GM23338 (cell line): ENCODE results near the gene CCL15.

Experiments
- CREB1 ChIP-seq: fragments of 250-450 bp; sonication (Bioruptor Pico); IDR thresholded peaks from 2 replicates; pipeline ENCODE4 v1.5.0; 2020; ENCODE audit warnings: low read depth, mild to moderate bottlenecking, moderate library complexity
- EZH2 ChIP-seq: fragments of 200-600 bp; sonication (generic); IDR thresholded peaks from one replicate; pipeline ENCODE4 v1.8.0; 2017; ENCODE audit warnings: antibody characterized with exemption, mild to moderate bottlenecking, low read depth; ENCODE audit not compliant: unreplicated experiment
- POLR2AphosphoS5 ChIP-seq: IDR thresholded peaks from 2 replicates; pipeline ENCODE4 v1.6.1; 2016; ENCODE audit warnings: antibody characterized with exemption, low read depth
- TF ChIP-seq, protein P1 (sequence below), 2 experiments: fragments of 200-600 bp in 1 of 2; sonication (generic) in 1 of 2; conservative IDR thresholded peaks; 2 replicates each; pipeline versions ENCODE4 v1.5.1 to v1.6.1; 2016 to 2017; ENCODE audit warnings: antibody characterized with exemption in 2 of 2, low read depth in 2 of 2, mild to moderate bottlenecking in 2 of 2, moderate library complexity in 1 of 2

- TF ChIP-seq, protein P1, sequence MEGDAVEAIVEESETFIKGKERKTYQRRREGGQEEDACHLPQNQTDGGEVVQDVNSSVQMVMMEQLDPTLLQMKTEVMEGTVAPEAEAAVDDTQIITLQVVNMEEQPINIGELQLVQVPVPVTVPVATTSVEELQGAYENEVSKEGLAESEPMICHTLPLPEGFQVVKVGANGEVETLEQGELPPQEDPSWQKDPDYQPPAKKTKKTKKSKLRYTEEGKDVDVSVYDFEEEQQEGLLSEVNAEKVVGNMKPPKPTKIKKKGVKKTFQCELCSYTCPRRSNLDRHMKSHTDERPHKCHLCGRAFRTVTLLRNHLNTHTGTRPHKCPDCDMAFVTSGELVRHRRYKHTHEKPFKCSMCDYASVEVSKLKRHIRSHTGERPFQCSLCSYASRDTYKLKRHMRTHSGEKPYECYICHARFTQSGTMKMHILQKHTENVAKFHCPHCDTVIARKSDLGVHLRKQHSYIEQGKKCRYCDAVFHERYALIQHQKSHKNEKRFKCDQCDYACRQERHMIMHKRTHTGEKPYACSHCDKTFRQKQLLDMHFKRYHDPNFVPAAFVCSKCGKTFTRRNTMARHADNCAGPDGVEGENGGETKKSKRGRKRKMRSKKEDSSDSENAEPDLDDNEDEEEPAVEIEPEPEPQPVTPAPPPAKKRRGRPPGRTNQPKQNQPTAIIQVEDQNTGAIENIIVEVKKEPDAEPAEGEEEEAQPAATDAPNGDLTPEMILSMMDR (conservative IDR thresholded peaks at IDR 0.05; ENCODE audit: low read depth in 2 of 2) = peak; percentile 48 to 78
- no peak for TF ChIP-seq POLR2AphosphoS5
- TF ChIP-seq EZH2 = no peak
- no peak for TF ChIP-seq CREB1 (CRISPR knock-in tag)
These were observed 7.8 kb upstream of the CCL15 start for GRCh38 chr17:36008998-36009665.
